ENCODE results near the gene OPALIN.

OPALIN gene

DNA sequence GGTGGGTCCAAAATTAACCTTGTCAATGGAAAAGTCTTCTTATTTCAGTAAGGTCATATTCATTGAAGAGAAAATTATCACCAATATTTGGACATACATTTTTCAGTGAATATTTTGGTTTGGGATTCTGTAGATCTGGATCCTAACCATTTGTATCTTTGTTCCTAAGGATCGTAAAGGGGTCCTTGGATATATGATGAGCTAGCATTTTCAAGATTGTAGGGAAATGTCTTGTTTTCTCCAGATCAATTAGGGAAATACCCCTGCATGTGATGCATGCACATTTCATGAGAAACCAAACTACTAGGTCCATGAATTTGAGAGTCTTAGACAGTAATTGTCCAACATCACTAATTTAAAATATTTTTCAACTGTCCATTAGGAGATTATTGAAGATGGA is 36.5 kb downstream of the OPALIN start:
- in situ Hi-C loops (cut with MboI; ENCODE audit: low sequenced_read_pairs, unreplicated experiment), result no loop called here
- TF ChIP-seq, protein P1, sequence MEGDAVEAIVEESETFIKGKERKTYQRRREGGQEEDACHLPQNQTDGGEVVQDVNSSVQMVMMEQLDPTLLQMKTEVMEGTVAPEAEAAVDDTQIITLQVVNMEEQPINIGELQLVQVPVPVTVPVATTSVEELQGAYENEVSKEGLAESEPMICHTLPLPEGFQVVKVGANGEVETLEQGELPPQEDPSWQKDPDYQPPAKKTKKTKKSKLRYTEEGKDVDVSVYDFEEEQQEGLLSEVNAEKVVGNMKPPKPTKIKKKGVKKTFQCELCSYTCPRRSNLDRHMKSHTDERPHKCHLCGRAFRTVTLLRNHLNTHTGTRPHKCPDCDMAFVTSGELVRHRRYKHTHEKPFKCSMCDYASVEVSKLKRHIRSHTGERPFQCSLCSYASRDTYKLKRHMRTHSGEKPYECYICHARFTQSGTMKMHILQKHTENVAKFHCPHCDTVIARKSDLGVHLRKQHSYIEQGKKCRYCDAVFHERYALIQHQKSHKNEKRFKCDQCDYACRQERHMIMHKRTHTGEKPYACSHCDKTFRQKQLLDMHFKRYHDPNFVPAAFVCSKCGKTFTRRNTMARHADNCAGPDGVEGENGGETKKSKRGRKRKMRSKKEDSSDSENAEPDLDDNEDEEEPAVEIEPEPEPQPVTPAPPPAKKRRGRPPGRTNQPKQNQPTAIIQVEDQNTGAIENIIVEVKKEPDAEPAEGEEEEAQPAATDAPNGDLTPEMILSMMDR (IDR thresholded peaks at IDR 0.05; ENCODE audit: borderline replicate concordance, control extremely low read depth, extremely low read depth, insufficient read depth, missing control alignments), result no peak
- no peak for DNase-seq (ENCODE audit: low spot score)

DNA sequence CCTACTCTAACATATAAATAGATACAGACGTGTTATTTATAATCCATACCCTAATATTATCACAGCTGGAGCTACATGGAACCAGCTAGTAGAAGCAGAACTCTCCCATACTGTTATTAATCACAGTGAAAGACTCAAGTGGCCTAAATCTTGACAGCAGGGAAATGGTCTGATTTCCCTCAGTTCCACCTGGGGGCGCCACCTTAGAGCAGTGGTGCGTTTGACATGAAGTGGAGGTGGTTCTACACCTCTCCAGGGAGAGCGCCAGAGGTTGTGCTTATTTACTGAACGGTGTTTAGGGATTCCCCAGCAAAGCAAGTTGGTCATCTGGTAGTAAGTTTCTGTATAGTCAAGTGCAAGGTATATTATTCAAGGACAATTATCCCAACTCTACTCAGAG is 37.0 kb downstream of the OPALIN start:
- TF ChIP-seq, protein P1 (IDR thresholded peaks at IDR 0.05; ENCODE audit: borderline replicate concordance, control extremely low read depth, extremely low read depth, insufficient read depth, missing control alignments), result no peak
- in situ Hi-C loops (cut with MboI; ENCODE audit: low sequenced_read_pairs, unreplicated experiment), result no loop called here
- no peak for DNase-seq (ENCODE audit: low spot score)

DNA sequence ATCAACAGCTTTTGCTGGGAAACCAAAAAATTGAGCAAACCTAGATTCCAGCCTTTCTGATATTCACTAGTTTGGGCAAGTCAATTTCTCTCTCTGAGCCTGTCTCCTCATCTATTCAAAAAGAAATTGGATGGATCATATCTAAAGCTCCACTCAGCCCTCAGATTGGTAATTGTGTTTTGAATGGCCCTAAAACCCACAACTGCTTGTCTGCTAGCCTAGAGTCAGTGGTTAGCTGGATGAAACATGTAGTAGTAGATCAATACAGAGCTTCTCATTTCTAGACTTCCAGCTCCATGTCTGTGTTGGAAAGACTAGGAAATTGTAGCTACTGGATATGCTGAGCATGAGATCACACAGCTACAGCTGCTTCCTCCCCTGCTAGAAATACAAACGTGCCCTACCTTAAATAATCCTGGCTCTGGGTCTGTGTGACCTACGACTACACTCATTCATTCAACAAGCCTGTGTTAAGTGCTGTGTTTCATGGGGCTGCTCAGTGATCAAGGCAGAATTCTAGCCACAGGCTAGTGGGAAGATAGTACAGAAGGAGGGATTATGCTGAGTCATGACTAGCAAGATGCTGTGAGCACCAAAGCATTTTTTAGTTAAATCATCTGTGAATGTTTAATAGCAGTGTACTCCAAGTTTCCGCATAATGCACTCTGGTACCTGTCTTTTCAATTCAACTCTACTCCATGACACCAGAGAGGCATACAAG is 38.9 kb downstream of the OPALIN start:
- in situ Hi-C loops (cut with MboI; ENCODE audit: low sequenced_read_pairs, unreplicated experiment), result loop anchor here (10.0 kb wide), 1 partner anchor 295 kb away; no protein-coding TSS in a partner anchor
- TF ChIP-seq, protein P1 (IDR thresholded peaks at IDR 0.05; ENCODE audit: borderline replicate concordance, control extremely low read depth, extremely low read depth, insufficient read depth, missing control alignments), result no peak
- no peak for DNase-seq (ENCODE audit: low spot score)

DNA sequence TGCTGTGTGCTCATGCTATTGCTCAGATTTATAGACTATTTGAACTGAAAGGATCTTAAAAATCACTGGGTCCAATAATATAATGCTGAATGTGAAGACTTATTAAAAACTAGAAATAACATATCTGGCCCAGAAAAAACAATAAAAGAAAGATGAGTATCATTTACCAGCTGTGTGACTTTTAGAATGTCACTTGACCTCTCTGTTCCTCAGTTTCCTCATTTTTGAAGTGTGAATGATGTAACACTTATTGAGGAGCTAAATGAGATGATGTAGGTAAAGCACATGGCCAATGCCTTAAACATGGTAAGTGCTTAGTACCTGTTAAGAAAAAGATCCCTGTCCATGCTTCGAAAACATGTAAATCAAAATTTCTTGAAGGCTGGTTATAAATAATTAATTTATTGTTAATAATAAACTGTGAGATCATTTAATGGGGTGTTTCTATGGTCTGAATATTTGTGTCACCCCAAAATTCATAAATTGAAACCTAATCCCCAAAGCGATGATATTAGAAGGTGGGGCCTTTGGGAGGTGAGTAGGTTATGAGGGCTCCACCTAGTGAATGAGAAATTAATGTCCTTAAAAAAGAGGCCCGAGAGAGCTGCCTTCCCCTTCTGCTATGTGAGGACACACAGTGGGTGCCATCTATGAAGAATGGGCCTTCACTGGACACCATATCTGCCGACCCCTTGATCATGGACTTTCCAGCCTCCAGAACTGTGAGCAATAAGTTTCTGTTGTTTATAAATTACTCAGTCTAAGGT is 41.6 kb downstream of the OPALIN start:
- TF ChIP-seq, protein P1 (IDR thresholded peaks at IDR 0.05; ENCODE audit: borderline replicate concordance, control extremely low read depth, extremely low read depth, insufficient read depth, missing control alignments), result no peak
- DNase-seq (ENCODE audit: low spot score), result no peak
- in situ Hi-C loops (cut with MboI; ENCODE audit: low sequenced_read_pairs, unreplicated experiment), result loop anchor here (10.0 kb wide), 1 partner anchor 292 kb away; no protein-coding TSS in a partner anchor

DNA sequence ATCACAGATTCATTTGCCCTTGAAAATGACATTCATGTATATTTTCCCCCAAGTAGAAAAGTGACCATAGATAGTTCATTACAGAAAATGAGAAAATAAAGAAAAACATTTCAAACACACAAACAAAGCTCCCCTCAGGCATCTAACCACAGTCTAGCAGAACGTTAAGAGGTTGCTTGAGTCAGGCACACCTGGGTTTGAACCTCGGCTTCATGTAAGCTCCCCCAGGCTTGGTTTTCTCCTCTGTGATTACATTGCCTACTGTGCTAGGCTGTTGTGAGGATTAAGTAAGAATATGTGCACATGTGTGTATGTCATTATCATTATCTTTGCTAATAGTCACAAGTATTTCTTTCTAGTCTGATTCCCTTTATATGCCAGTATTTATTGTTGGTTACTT is 45.5 kb downstream of the OPALIN start:
- DNase-seq (ENCODE audit: low spot score), result no peak
- in situ Hi-C loops (cut with MboI; ENCODE audit: low sequenced_read_pairs, unreplicated experiment), result loop anchor here (10.0 kb wide), 1 partner anchor 289 kb away; no protein-coding TSS in a partner anchor
- TF ChIP-seq, protein P1 (IDR thresholded peaks at IDR 0.05; ENCODE audit: borderline replicate concordance, control extremely low read depth, extremely low read depth, insufficient read depth, missing control alignments), result no peak

DNA sequence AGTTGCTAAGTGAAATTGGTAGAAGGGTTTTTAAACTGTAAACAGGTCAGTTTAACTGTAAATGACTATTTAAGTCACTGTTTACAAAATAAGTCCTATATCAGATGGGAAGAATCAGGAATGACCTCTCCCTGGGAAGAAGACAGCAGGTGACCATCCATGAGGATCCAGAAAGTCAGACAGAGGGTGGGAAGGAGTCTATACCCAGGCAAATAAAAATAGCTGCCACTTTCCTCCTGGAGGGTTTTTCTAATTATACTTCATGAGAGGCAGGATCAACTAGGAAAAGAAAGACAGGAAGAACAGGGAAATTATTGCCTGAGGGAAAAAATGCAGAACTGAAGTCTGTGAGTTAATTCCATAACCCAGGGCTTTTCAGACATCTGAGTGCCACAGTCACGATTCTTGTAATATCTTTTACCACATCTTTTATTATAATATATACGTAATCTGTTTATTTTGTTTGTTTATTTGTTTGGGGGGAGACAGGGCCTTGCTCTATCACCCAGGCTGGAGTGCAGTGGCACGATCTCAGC is 47.6 kb downstream of the OPALIN start:
- TF ChIP-seq, protein P1 (IDR thresholded peaks at IDR 0.05; ENCODE audit: borderline replicate concordance, control extremely low read depth, extremely low read depth, insufficient read depth, missing control alignments), result no peak
- no peak for DNase-seq (ENCODE audit: low spot score)
- in situ Hi-C loops (cut with MboI; ENCODE audit: low sequenced_read_pairs, unreplicated experiment), result loop anchor here (10.0 kb wide), 1 partner anchor 286 kb away; no protein-coding TSS in a partner anchor

All from GM13976 (cell line).